Dermis blood vessel endothelial cell (primary cell): ENCODE results near the gene TMPRSS13. TPM values are rescaled to one million over a fixed set of nuclear protein-coding genes. Genes with fewer than 3 reads are reported as not detected.

ENCODE experiments used
- total RNA-seq: library from RNA; depleted of rRNA; stranded (reverse); fragments of >200 nt; gene quantifications from 2 replicates; pipeline ENCODE4 v1.2.3, GENCODE V29; 2014

TMPRSS13 gene
- total RNA-seq, 1 donor from 2014 or later: not detected

Other genes with a start within 250 kb of the TMPRSS13 start
- under 0.01 TPM in 1 of 2 replicates, not detected in the other for gene DSCAML1, start 132.2 kb downstream of the TMPRSS13 start, total RNA-seq
- gene FXYD2, start 104.7 kb downstream of the TMPRSS13 start, total RNA-seq: 0.74 and 4.6 TPM in 2 replicates
- 1.1 and 1.7 TPM in 2 replicates for gene FXYD6, start 52.7 kb downstream of the TMPRSS13 start, total RNA-seq
- 0.09 TPM in 1 of 2 replicates, not detected in the other for gene IL10RA, start 57.0 kb upstream of the TMPRSS13 start, total RNA-seq
- not detected in 2 replicates for gene TMPRSS4, start 147.7 kb upstream of the TMPRSS13 start, total RNA-seq
- gene SMIM35, start 157.6 kb upstream of the TMPRSS13 start, total RNA-seq: not detected in 2 replicates
- gene SCN4B, start 223.4 kb upstream of the TMPRSS13 start, total RNA-seq: 0.09 TPM in 1 of 2 replicates, not detected in the other
- gene SCN2B, start 247.2 kb upstream of the TMPRSS13 start, total RNA-seq: under 0.01 TPM in 1 of 2 replicates, not detected in the other